ENCODE measurements around the gene PKLR. TPM values are rescaled to one million over a fixed set of nuclear protein-coding genes. Genes with fewer than 3 reads are reported as not detected.

The PKLR gene
- total RNA-seq, 1 experiment from 2014 or later, result not detected

DNA sequence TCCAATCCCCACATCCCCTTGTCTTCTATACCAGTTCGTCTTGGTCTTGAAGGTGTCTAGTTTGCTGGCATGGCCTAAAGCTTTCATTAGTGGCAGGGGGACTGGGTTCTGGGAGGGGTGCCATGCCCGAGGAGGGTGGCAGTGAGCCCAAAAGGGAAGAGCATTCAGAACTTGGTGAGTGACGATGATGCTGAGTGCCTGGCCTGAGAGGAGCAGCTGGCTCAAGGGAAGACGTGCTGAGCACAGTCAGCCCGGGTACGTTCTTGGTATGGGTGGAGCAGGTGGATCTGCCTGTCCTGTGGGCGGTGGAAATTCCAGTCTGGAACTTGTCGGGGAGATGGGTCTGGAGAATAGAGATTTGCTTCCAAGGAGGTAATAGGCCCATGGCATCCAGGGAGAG, 12.0 kb upstream of the PKLR start:
- peaks cover 5% of the 10 kb centered on the region for H3K79me1 ChIP-seq (ENCODE audit: insufficient read depth, low read depth, low read length, poor library complexity, severe bottlenecking)
- WGBS (ENCODE audit: extremely low coverage, insufficient read length, low lambda C conversion rate), result no CpG with 5 or more reads among the region's 8 CpGs
- no peak overlapping the region for H3K4ac ChIP-seq (ENCODE audit: low read depth, low read length)
- H3K9me3 Mint-ChIP-seq, result no peaks in the 10 kb centered on the region
- no peak overlapping the region for H2BK120ac ChIP-seq (ENCODE audit: low read depth, low read length, poor library complexity, severe bottlenecking)
- no peaks in the 10 kb centered on the region for H4K20me1 ChIP-seq (ENCODE audit: control insufficient read depth, insufficient read depth, insufficient read length)
- H3K23me2 ChIP-seq (ENCODE audit: insufficient read length, low read depth, low read length, poor library complexity, severe bottlenecking), result peaks cover 10% of the 10 kb centered on the region
- H3K18ac ChIP-seq (ENCODE audit: insufficient read length, low read depth, low read length), result no peak overlapping the region
- DNase-seq, result no peak
- H4K8ac ChIP-seq (replicated peaks; ENCODE audit: insufficient read length, low read depth, low read length), result no peak overlapping the region
- no peaks in the 10 kb centered on the region for H3K9me3 ChIP-seq (ENCODE audit: control insufficient read depth, low read depth, low read length)
- H2BK12ac ChIP-seq (ENCODE audit: insufficient read length, low read depth, low read length), result no peak overlapping the region
- TF ChIP-seq, protein P1, sequence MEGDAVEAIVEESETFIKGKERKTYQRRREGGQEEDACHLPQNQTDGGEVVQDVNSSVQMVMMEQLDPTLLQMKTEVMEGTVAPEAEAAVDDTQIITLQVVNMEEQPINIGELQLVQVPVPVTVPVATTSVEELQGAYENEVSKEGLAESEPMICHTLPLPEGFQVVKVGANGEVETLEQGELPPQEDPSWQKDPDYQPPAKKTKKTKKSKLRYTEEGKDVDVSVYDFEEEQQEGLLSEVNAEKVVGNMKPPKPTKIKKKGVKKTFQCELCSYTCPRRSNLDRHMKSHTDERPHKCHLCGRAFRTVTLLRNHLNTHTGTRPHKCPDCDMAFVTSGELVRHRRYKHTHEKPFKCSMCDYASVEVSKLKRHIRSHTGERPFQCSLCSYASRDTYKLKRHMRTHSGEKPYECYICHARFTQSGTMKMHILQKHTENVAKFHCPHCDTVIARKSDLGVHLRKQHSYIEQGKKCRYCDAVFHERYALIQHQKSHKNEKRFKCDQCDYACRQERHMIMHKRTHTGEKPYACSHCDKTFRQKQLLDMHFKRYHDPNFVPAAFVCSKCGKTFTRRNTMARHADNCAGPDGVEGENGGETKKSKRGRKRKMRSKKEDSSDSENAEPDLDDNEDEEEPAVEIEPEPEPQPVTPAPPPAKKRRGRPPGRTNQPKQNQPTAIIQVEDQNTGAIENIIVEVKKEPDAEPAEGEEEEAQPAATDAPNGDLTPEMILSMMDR (conservative IDR thresholded peaks at IDR 0.05), result no peak
- no peak overlapping the region for H4K91ac ChIP-seq (ENCODE audit: insufficient read length, low read depth, low read length)
- H3K14ac ChIP-seq (ENCODE audit: insufficient read depth, low read length), result no peak overlapping the region
- H3K56ac ChIP-seq (ENCODE audit: insufficient read length, low read depth, low read length), result no peak overlapping the region
- no peak overlapping the region for H2BK5ac ChIP-seq (ENCODE audit: insufficient read length, low read length)
- no peak overlapping the region for H3K23ac ChIP-seq (ENCODE audit: insufficient read length, low read depth, low read length)
- no peak overlapping the region for H2BK15ac ChIP-seq (ENCODE audit: low read depth, low read length)
- H3K4me1 Mint-ChIP-seq, result peaks cover 10 to 24% of the 10 kb centered on the region in 2 experiments
- H2AFZ ChIP-seq (ENCODE audit: low read length), result no peak overlapping the region
- H3K4me1 ChIP-seq (ENCODE audit: insufficient read depth, low read length), result peaks cover 3% of the 10 kb centered on the region; the same call in 1 of the 2 replicates
- no peak overlapping the region for H2AK5ac ChIP-seq (ENCODE audit: insufficient read length, low read length)
- no peak overlapping the region for H3K4me2 ChIP-seq (ENCODE audit: insufficient read depth, insufficient read length, low read length)
- H3K79me2 ChIP-seq (ENCODE audit: insufficient read depth, low read length), result peaks cover 10% of the 10 kb centered on the region; the same call in 1 of the 2 replicates
- no peak overlapping the region for H3K9ac ChIP-seq (ENCODE audit: extremely low read depth, insufficient read length, low read length)
- H3T11ph ChIP-seq (ENCODE audit: low read length), result no peak overlapping the region
- no peak overlapping the region for H3K27ac ChIP-seq (ENCODE audit: insufficient read length, low read depth, low read length)
- peaks cover 45 to 52% (median 51%) of the 10 kb centered on the region in 3 experiments; a peak in 6 of 7 replicates for H3K36me3 Mint-ChIP-seq (ENCODE audit: insufficient read depth in 1 of 3, low read depth in 3 of 3)
- H4K5ac ChIP-seq (ENCODE audit: insufficient read length, low read depth, low read length), result no peak overlapping the region
- no peaks in the 10 kb centered on the region for H3K27me3 ChIP-seq (ENCODE audit: insufficient read depth, low read length)
- H3K4me3 Mint-ChIP-seq, result no peak overlapping the region
- no peak overlapping the region for H2BK20ac ChIP-seq (ENCODE audit: low read depth, low read length, poor library complexity, severe bottlenecking)
- H3K27ac Mint-ChIP-seq, result peak overlapping the region in 2 of 3 experiments; percentile 53 to 65; a peak in 3 of 7 replicates
- H3K27me3 Mint-ChIP-seq (ENCODE audit: low read depth), result no peaks in the 10 kb centered on the region
